CD14-positive monocyte (primary cell): ENCODE data around the gene SUGCT. TPM values are rescaled to one million over a fixed set of nuclear protein-coding genes. Genes with fewer than 3 reads are reported as not detected.

ENCODE experiments used
- DNase-seq, 3 donors: peaks; one replicate each; pipeline ENCODE4 v3.0.0-alpha.2; 2011 to 2022
- H2AFZ ChIP-seq: 2 replicates; pipeline ENCODE4 v1.6.0; 2012; ENCODE audit warnings: mild to moderate bottlenecking, low read depth, low read length, inconsistent platforms; ENCODE audit not compliant: insufficient read depth, poor library complexity, severe bottlenecking
- H3K27ac ChIP-seq, 2 donors: 1 replicate in 1 of 2; 2 replicates in 1 of 2; pipeline ENCODE4 v1.5.1; 2012 to 2013; ENCODE audit warnings: low read length in 2 of 2, control low read depth in 1 of 2, inconsistent platforms in 1 of 2, low read depth in 1 of 2, mild to moderate bottlenecking in 1 of 2
- H3K27me3 ChIP-seq, 2 donors: one replicate each; pipeline versions ENCODE4 v1.6.0 to v1.6.1; 2011 to 2013; ENCODE audit warnings: low read length in 2 of 2; ENCODE audit not compliant: control insufficient read depth in 2 of 2, insufficient read depth in 2 of 2
- H3K36me3 ChIP-seq, 2 donors: replicated peaks in 1 of 2; 1 replicate in 1 of 2; 2 replicates in 1 of 2; pipeline versions ENCODE4 v1.5.1 to v1.6.1; 2012 to 2013; ENCODE audit warnings: low read length in 2 of 2, control low read depth in 1 of 2, inconsistent platforms in 1 of 2, mild to moderate bottlenecking in 1 of 2; ENCODE audit not compliant: insufficient read depth in 2 of 2, control insufficient read depth in 1 of 2
- H3K4me1 ChIP-seq, 2 donors: 1 replicate in 1 of 2; 2 replicates in 1 of 2; pipeline versions ENCODE4 v1.5.1 to v1.6.1; 2012 to 2013; ENCODE audit warnings: low read length in 2 of 2, control low read depth in 1 of 2, inconsistent platforms in 1 of 2, mild to moderate bottlenecking in 1 of 2, moderate library complexity in 1 of 2; ENCODE audit not compliant: insufficient read depth in 2 of 2, control insufficient read depth in 1 of 2
- H3K4me2 ChIP-seq: replicated peaks from 2 replicates; pipeline ENCODE3; 2012; ENCODE audit warnings: low read length, moderate library complexity, mild to moderate bottlenecking; ENCODE audit not compliant: poor library complexity, severe bottlenecking; ENCODE audit errors: extremely low read depth
- H3K4me3 ChIP-seq, 3 experiments: fragments of 200-600 bp in 1 of 3; sonication (generic) in 1 of 3; replicated peaks in 1 of 3; 1 replicate in 2 of 3; 2 replicates in 1 of 3; pipeline ENCODE4 v1.5.1; 2011 to 2013; ENCODE audit warnings: low read length in 3 of 3, mild to moderate bottlenecking in 3 of 3, control low read depth in 2 of 3, low read depth in 2 of 3, inconsistent platforms in 1 of 3, moderate library complexity in 1 of 3
- H3K79me2 ChIP-seq: 2 replicates; pipeline ENCODE4 v1.6.0; 2012; ENCODE audit warnings: mild to moderate bottlenecking, control low read depth, inconsistent platforms, low read length, moderate library complexity; ENCODE audit not compliant: insufficient read depth
- H3K9ac ChIP-seq: 2 replicates; pipeline ENCODE4 v1.6.0; 2017; ENCODE audit warnings: low read length, mild to moderate bottlenecking; ENCODE audit not compliant: insufficient read depth, poor library complexity, severe bottlenecking
- H3K9me3 ChIP-seq, 2 donors: replicated peaks in 1 of 2; 1 replicate in 1 of 2; 2 replicates in 1 of 2; pipeline versions ENCODE4 v1.5.1 to v1.6.1; 2012 to 2013; ENCODE audit warnings: low read length in 2 of 2, control low read depth in 1 of 2; ENCODE audit not compliant: control insufficient read depth in 1 of 2, insufficient read depth in 1 of 2
- H4K20me1 ChIP-seq: 2 replicates; pipeline ENCODE4 v1.6.0; 2012; ENCODE audit warnings: mild to moderate bottlenecking, low read length, control low read depth, moderate library complexity; ENCODE audit not compliant: insufficient read depth
- H3K27ac Mint-ChIP-seq, 7 donors: one replicate each; pipeline ENCODE4 v1.8.0; 2020; ENCODE audit warnings: mild to moderate bottlenecking in 7 of 7, mixed read lengths in 7 of 7, moderate library complexity in 6 of 7, inconsistent platforms in 2 of 7
- H3K27me3 Mint-ChIP-seq, 3 donors: one replicate each; pipeline ENCODE4 v1.8.0; 2021 to 2022; ENCODE audit warnings: low read depth in 3 of 3, mild to moderate bottlenecking in 3 of 3, mixed read lengths in 3 of 3, moderate library complexity in 3 of 3, inconsistent platforms in 1 of 3
- H3K36me3 Mint-ChIP-seq, 2 donors: one replicate each; pipeline ENCODE4 v1.8.0; 2020; ENCODE audit warnings: mixed read lengths in 2 of 2, inconsistent platforms in 1 of 2, mild to moderate bottlenecking in 1 of 2
- H3K4me1 Mint-ChIP-seq: one replicate; pipeline ENCODE4 v1.8.0; 2020; ENCODE audit warnings: mild to moderate bottlenecking, mixed read lengths
- H3K4me3 Mint-ChIP-seq, 2 donors: one replicate each; pipeline ENCODE4 v1.8.0; 2020; ENCODE audit warnings: mild to moderate bottlenecking in 2 of 2, mixed read lengths in 2 of 2, moderate library complexity in 1 of 2
- H3K9me3 Mint-ChIP-seq, 7 donors: one replicate each; pipeline ENCODE4 v1.8.0; 2020 to 2022; ENCODE audit warnings: mixed read lengths in 7 of 7, mild to moderate bottlenecking in 6 of 7, moderate library complexity in 6 of 7, inconsistent platforms in 2 of 7
- CTCF ChIP-seq: fragments of 200-600 bp; IDR thresholded peaks from one replicate; pipeline ENCODE4 v1.8.0; 2022; ENCODE audit warnings: antibody characterized with exemption, mild to moderate bottlenecking
- WGBS: methylation state at CpG from one replicate; pipeline ENCODE4 v1.1.5; 2013; ENCODE audit warnings: missing lambda C conversion rate; ENCODE audit not compliant: insufficient coverage; 5-methylcytosine and 5-hydroxymethylcytosine counted together
- intact Hi-C, 2 donors: fragments of 100-400 bp; cut with micrococcal nuclease; formaldehyde crosslinking; loops; one replicate each; pipeline versions ENCODE4 v1.15.0 to v1.15.1; 2023
- polyA plus RNA-seq, 3 donors: library from polyadenylated mRNA; depleted of rRNA in 1 of 3; unstranded in 2 of 3; stranded (reverse) in 1 of 3; fragments of 300-500 nt in 2 of 3; fragments of >200 nt in 1 of 3; fragmentation: Illumina TruSeq in 2 of 3; gene quantifications; 1 replicate in 2 of 3; 2 replicates in 1 of 3; pipeline ENCODE4 v1.2.3, GENCODE V29; 2012 to 2021

SUGCT gene
- polyA plus RNA-seq, 3 donors, result not detected

DNA sequence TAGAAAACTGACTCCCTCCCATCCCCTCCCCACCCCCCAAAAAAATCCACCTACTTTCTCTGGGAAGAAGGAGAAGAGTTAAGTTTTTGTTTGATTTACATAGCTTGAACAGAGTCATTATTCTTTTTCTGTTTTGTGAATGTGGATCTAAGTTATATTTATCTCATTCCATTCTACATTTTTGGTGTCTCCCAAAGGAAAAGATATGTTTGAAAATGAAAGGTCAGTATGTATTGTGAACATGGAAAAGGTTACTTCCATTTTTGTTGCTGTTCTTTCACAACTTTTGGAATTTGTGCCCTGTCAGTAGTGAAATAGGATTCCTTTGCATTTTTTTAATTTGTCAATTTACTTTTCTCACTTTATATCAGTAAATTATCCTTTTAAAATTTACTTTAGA is 547.9 kb downstream of the SUGCT start:
- Histone ChIP-seq H3K9me3 (no peaks in the 10 kb centered on the region), H3K79me2 (no peaks in the 10 kb centered on the region), H4K20me1 (no peaks in the 10 kb centered on the region), H3K4me3 (no peak overlapping the region), H2AFZ (no peak overlapping the region), H3K27me3 (no peaks in the 10 kb centered on the region), H3K4me2 (no peak overlapping the region), H3K9ac (no peak overlapping the region), H3K36me3 (no peaks in the 10 kb centered on the region), H3K4me1 (no peaks in the 10 kb centered on the region), H3K27ac (no peak overlapping the region)
- Mint-ChIP-seq H3K27ac (no peak overlapping the region), H3K27me3 (peaks cover 0 to 1% (median 0%) of the 10 kb centered on the region in 3 donors), H3K9me3 (peaks cover 0 to 3% (median 0%) of the 10 kb centered on the region in 7 donors), H3K4me1 (no peaks in the 10 kb centered on the region), H3K36me3 (no peaks in the 10 kb centered on the region), H3K4me3 (no peak overlapping the region)
- intact Hi-C loops, result no loop called here
- TF ChIP-seq CTCF, result no peak
- no peak for DNase-seq

- no peak overlapping the region for H3K4me3 Mint-ChIP-seq
- H3K9ac ChIP-seq, result no peak overlapping the region
- intact Hi-C loops, result no loop called here
- no peak for TF ChIP-seq CTCF
- no peaks in the 10 kb centered on the region for H3K36me3 Mint-ChIP-seq
- H4K20me1 ChIP-seq, result no peaks in the 10 kb centered on the region
- H3K4me1 ChIP-seq, result no peaks in the 10 kb centered on the region
- peaks cover 0 to 2% (median 0%) of the 10 kb centered on the region in 3 donors for H3K27me3 Mint-ChIP-seq
- no peak overlapping the region for H3K4me3 ChIP-seq
- no peak overlapping the region for H3K27ac ChIP-seq
- 94% methylated on average over 2 of the region's 6 CpGs for WGBS
- peaks cover 0 to 4% (median 0%) of the 10 kb centered on the region in 7 donors for H3K9me3 Mint-ChIP-seq
- no peak overlapping the region for H3K27ac Mint-ChIP-seq
- H3K9me3 ChIP-seq, result no peaks in the 10 kb centered on the region
- no peak overlapping the region for H2AFZ ChIP-seq
- no peaks in the 10 kb centered on the region for H3K36me3 ChIP-seq
- no peaks in the 10 kb centered on the region for H3K27me3 ChIP-seq
- no peaks in the 10 kb centered on the region for H3K79me2 ChIP-seq
- no peak overlapping the region for H3K4me2 ChIP-seq
- DNase-seq, result no peak
- no peaks in the 10 kb centered on the region for H3K4me1 Mint-ChIP-seq
These were observed 559.4 kb downstream of the SUGCT start for GRCh38 chr7:40694026-40694809.
